ENCODE data around the gene PRMT2. TPM values are rescaled to one million over a fixed set of nuclear protein-coding genes. Genes with fewer than 3 reads are reported as not detected.
"Not testable (repeated sequence)": the region's sequence is repeated elsewhere in the genome, so short reads cannot be mapped to it uniquely, and the experiment has no call there.

The PRMT2 gene
- total RNA-seq, 2 donors from 2014 or later = 73.6 to 87.1 TPM

DNA sequence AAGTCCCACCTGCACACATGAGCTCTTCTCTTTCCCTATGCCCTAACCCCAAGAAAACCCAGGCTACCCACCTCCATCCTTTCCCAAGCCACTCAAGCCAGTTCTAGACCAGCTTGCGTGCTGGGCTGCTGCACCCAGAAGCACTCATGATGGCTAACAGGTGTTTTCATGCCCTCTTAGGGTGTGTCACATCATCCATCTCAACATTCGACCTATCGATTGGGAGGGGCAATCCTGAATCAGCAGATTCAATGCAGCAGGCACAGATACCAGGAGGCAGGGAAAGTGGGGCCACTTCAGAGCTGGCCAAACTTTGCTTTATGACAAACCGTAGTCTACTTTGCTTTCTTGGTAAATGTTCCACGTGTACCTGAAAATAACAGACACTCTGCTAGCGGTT is 6.6 kb upstream of the PRMT2 start:
- Mint-ChIP-seq H3K4me3 (no peak overlapping the region), H3K27ac (no peak overlapping the region), H3K4me1 (no peaks in the 10 kb centered on the region), H3K36me3 (ENCODE audit: low read depth) (no peaks in the 10 kb centered on the region), H3K9me3 (peaks cover 19% of the 10 kb centered on the region), H3K27me3 (ENCODE audit: insufficient read depth) (peaks cover 4% of the 10 kb centered on the region)
- 91 to 94% methylated on average over 6 of the region's 6 CpGs for WGBS, 2 experiments (ENCODE audit: insufficient coverage in 1 of 2, insufficient read length in 1 of 2)
- Histone ChIP-seq H3K4me1 (ENCODE audit: control insufficient read depth, insufficient read depth, low read length) (no peaks in the 10 kb centered on the region), H3K4me3 (ENCODE audit: low read length) (no peak overlapping the region), H3K27ac (ENCODE audit: low read depth, low read length) (no peak overlapping the region), H3K9me3 (ENCODE audit: control insufficient read depth, low read length) (peaks cover 6% of the 10 kb centered on the region), H3K27me3 (ENCODE audit: control insufficient read depth, insufficient read depth, low read length, poor library complexity, severe bottlenecking) (no peaks in the 10 kb centered on the region), H3K9ac (ENCODE audit: extremely low read depth, low read length, poor library complexity, severe bottlenecking) (no peak overlapping the region), H3K36me3 (ENCODE audit: control insufficient read depth, insufficient read depth, low read length) (no peaks in the 10 kb centered on the region)
- no peak for DNase-seq
- TF ChIP-seq, protein P1, sequence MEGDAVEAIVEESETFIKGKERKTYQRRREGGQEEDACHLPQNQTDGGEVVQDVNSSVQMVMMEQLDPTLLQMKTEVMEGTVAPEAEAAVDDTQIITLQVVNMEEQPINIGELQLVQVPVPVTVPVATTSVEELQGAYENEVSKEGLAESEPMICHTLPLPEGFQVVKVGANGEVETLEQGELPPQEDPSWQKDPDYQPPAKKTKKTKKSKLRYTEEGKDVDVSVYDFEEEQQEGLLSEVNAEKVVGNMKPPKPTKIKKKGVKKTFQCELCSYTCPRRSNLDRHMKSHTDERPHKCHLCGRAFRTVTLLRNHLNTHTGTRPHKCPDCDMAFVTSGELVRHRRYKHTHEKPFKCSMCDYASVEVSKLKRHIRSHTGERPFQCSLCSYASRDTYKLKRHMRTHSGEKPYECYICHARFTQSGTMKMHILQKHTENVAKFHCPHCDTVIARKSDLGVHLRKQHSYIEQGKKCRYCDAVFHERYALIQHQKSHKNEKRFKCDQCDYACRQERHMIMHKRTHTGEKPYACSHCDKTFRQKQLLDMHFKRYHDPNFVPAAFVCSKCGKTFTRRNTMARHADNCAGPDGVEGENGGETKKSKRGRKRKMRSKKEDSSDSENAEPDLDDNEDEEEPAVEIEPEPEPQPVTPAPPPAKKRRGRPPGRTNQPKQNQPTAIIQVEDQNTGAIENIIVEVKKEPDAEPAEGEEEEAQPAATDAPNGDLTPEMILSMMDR (conservative IDR thresholded peaks at IDR 0.05) = no peak

DNA sequence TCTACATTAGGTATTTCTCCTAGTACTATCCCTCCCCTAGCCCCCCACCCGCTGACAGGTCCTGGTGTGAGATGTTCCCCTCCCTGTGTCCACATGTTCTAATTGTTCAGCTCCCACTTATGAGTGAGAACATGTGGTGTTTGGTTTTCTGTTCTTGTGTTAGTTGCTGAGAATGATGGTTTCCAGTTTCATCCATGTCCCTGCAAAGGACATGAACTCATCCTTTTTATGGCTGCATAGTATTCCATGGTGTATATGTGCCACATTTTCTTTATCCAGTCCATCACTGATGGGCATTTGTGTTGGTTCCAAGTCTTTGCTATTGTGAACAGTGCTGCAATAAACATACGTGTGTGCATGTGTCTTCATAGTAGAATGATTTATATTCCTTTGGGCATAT is 4.6 kb upstream of the PRMT2 start:
- not testable (repeated sequence) for H3K4me3 ChIP-seq (ENCODE audit: low read length); H3K9me3 ChIP-seq (ENCODE audit: control insufficient read depth, low read length); H3K9me3 Mint-ChIP-seq; H3K36me3 Mint-ChIP-seq (ENCODE audit: low read depth); H3K4me1 Mint-ChIP-seq; H3K9ac ChIP-seq (ENCODE audit: extremely low read depth, low read length, poor library complexity, severe bottlenecking); H3K27ac ChIP-seq (ENCODE audit: low read depth, low read length); H3K4me3 Mint-ChIP-seq; H3K4me1 ChIP-seq (ENCODE audit: control insufficient read depth, insufficient read depth, low read length); H3K36me3 ChIP-seq (ENCODE audit: control insufficient read depth, insufficient read depth, low read length); DNase-seq; H3K27ac Mint-ChIP-seq; H3K27me3 ChIP-seq (ENCODE audit: control insufficient read depth, insufficient read depth, low read length, poor library complexity, severe bottlenecking); H3K27me3 Mint-ChIP-seq (ENCODE audit: insufficient read depth)
- 91% methylated on average over 2 of the region's 2 CpGs; no CpG with 5 or more reads in 1 of the 2 experiments for WGBS, 2 experiments (ENCODE audit: insufficient coverage in 1 of 2, insufficient read length in 1 of 2)

DNA sequence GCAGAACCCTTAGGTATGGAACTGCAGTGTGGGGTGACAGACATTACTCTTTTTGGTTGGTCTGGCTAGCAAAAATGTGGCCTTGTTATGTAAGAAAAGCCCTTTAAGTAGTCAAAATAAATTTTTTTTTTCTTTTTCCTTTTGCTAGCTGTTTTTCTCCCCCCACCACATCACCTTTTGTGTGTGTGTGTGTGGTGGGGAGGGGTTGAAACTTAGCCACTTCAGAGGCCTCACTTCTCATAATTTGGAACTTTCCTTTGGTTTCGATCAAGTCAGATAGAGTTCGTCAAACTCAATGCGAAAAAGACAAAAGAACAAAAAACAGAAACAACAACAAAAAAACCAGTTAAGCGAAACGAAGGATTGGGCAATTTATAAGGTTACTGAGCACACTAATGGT is 1.9 kb upstream of the PRMT2 start:
- no peak for DNase-seq
- H3K27me3 Mint-ChIP-seq (ENCODE audit: insufficient read depth) = no peaks in the 10 kb centered on the region
- no peaks in the 10 kb centered on the region for H3K9me3 Mint-ChIP-seq
- Histone ChIP-seq H3K27ac (ENCODE audit: low read depth, low read length) (no peak overlapping the region), H3K9me3 (ENCODE audit: control insufficient read depth, low read length) (no peaks in the 10 kb centered on the region), H3K4me1 (ENCODE audit: control insufficient read depth, insufficient read depth, low read length) (peaks cover 5% of the 10 kb centered on the region), H3K36me3 (ENCODE audit: control insufficient read depth, insufficient read depth, low read length) (peaks cover 9% of the 10 kb centered on the region), H3K9ac (ENCODE audit: extremely low read depth, low read length, poor library complexity, severe bottlenecking) (no peak overlapping the region), H3K4me3 (ENCODE audit: low read length) (no peak overlapping the region), H3K27me3 (ENCODE audit: control insufficient read depth, insufficient read depth, low read length, poor library complexity, severe bottlenecking) (no peaks in the 10 kb centered on the region)
- peaks cover 14% of the 10 kb centered on the region for H3K36me3 Mint-ChIP-seq (ENCODE audit: low read depth)
- H3K27ac Mint-ChIP-seq = no peak overlapping the region
- H3K4me3 Mint-ChIP-seq = no peak overlapping the region
- TF ChIP-seq, protein P1 (conservative IDR thresholded peaks at IDR 0.05) = no peak
- peaks cover 12% of the 10 kb centered on the region for H3K4me1 Mint-ChIP-seq
- WGBS, 2 experiments (ENCODE audit: insufficient coverage in 1 of 2, insufficient read length in 1 of 2) = 86 to 100% methylated on average over 2 to 5 of the region's 5 CpGs

DNA sequence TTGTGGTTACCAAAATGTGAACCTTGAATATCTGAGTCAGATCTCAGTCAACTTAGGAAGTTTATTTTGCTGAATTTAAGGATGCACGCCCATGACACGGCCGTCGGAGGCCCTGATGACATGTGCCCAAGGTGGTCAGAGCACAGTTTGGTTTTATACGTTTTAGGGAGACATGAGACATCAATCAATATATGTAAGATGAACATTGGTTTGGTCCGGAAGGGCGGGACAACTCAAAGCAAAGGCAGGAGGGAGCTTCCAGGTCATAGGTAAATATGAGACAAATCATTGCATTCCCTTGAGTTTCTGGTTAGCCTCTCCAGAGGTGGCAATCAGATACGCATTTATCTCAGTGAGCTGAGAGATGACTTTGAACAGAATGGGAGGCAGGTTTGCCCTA is 1.0 kb upstream of the PRMT2 start:
- Mint-ChIP-seq H3K4me1 (peaks cover 14% of the 10 kb centered on the region), H3K27me3 (ENCODE audit: insufficient read depth) (no peaks in the 10 kb centered on the region), H3K36me3 (ENCODE audit: low read depth) (peaks cover 19% of the 10 kb centered on the region), H3K27ac (peak overlapping the region; percentile 95), H3K4me3 (peak overlapping the region; percentile 86), H3K9me3 (no peaks in the 10 kb centered on the region)
- DNase-seq = no peak
- Histone ChIP-seq H3K9me3 (ENCODE audit: control insufficient read depth, low read length) (no peaks in the 10 kb centered on the region), H3K36me3 (ENCODE audit: control insufficient read depth, insufficient read depth, low read length) (peaks cover 10% of the 10 kb centered on the region), H3K27me3 (ENCODE audit: control insufficient read depth, insufficient read depth, low read length, poor library complexity, severe bottlenecking) (no peaks in the 10 kb centered on the region), H3K4me1 (ENCODE audit: control insufficient read depth, insufficient read depth, low read length) (peaks cover 5% of the 10 kb centered on the region), H3K4me3 (ENCODE audit: low read length) (peak overlapping the region; percentile 93), H3K27ac (ENCODE audit: low read depth, low read length) (peak overlapping the region; percentile 96), H3K9ac (ENCODE audit: extremely low read depth, low read length, poor library complexity, severe bottlenecking) (no peak overlapping the region)
- 90 to 99% methylated on average over 8 of the region's 8 CpGs for WGBS, 2 experiments (ENCODE audit: insufficient coverage in 1 of 2, insufficient read length in 1 of 2)
- TF ChIP-seq, protein P1 (conservative IDR thresholded peaks at IDR 0.05) = no peak

All from endodermal cell (in vitro differentiated cells).